Thyroid gland (tissue), 4 donors: ENCODE measurements around the gene INSM1. TPM values are rescaled to one million over a fixed set of nuclear protein-coding genes. Genes with fewer than 3 reads are reported as not detected.

ENCODE experiments used
- DNase-seq, 2 donors: peaks; one replicate each; pipeline ENCODE4 v3.0.0-alpha.2; 2019
- H3K27ac ChIP-seq, 3 donors: fragments of 200-600 bp; sonication (generic); 1 replicate in 2 of 3; 2 replicates in 1 of 3; pipeline ENCODE4 v1.5.1; 2016 to 2019; ENCODE audit warnings: mild to moderate bottlenecking in 1 of 3, moderate library complexity in 1 of 3
- H3K27me3 ChIP-seq: fragments of 200-600 bp; sonication (generic); one replicate; pipeline ENCODE4 v1.5.1; 2019
- H3K36me3 ChIP-seq, 2 donors: fragments of 200-600 bp; sonication (generic); one replicate each; pipeline ENCODE4 v1.5.1; 2016 to 2019
- H3K4me1 ChIP-seq, 2 donors: fragments of 200-600 bp; sonication (generic); one replicate each; pipeline ENCODE4 v1.5.1; 2017 to 2019
- H3K4me3 ChIP-seq, 3 donors: fragments of 200-600 bp; sonication (generic); replicated peaks in 1 of 3; 1 replicate in 2 of 3; 2 replicates in 1 of 3; pipeline ENCODE4 v1.5.1; 2016; ENCODE audit warnings: mild to moderate bottlenecking in 1 of 3
- H3K9me3 ChIP-seq: fragments of 200-600 bp; sonication (generic); one replicate; pipeline ENCODE4 v1.5.1; 2017
- POLR2A ChIP-seq, 2 donors: fragments of 450-650 bp; IDR thresholded peaks; one replicate each; pipeline ENCODE4 v1.6.1; 2017; ENCODE audit warnings: antibody characterized with exemption in 2 of 2, mild to moderate bottlenecking in 2 of 2, moderate library complexity in 1 of 2
- WGBS, 2 donors: methylation state at CpG; one replicate each; pipeline ENCODE4 v1.1.5; 2017; 5-methylcytosine and 5-hydroxymethylcytosine counted together
- intact Hi-C: fragments of 100-400 bp; cut with DNase I; formaldehyde crosslinking; loops from one replicate; pipeline ENCODE4 v1.15.1; 2023
- total RNA-seq, 4 donors: library from RNA; depleted of rRNA; stranded (reverse); fragments of >200 nt; gene quantifications; one replicate each; pipeline ENCODE4 v1.2.3, GENCODE V29; 2016
- TF ChIP-seq, protein P1 (sequence below), 6 experiments: fragments of 200-600 bp in 3 of 6; fragments of 450-650 bp in 3 of 6; sonication (generic) in 3 of 6; IDR thresholded peaks; one replicate each; pipeline ENCODE4 v1.5.1; 2016 to 2019; ENCODE audit warnings: antibody characterized with exemption in 6 of 6, mild to moderate bottlenecking in 2 of 6, inconsistent platforms in 1 of 6, moderate library complexity in 1 of 6

Gene INSM1
- total RNA-seq, 4 donors from 2014 or later, result 0.49 TPM; not detected in 3

DNA sequence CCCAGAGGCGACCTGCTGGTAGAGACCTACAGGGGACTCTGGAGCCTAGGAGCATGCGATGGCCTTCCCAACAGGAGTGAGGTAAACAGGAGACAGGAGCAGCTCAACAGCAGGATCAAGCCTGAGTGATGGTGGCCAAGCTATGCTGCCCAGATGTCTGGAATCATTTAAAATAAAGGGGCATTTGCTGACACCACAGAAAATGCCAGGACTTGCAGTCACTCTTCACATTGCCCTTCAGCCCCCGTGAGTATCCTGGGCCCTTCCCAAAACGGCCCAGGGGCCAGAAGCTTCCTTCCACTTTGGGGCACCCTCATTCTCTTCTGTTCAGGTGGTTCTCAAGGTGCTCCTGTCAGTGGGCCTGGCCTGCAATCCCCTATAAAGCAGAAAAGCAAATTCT lies 23.2 kb downstream of the INSM1 start:
- peaks cover 17 to 20% of the 10 kb centered on the region in 2 donors for H3K36me3 ChIP-seq
- no peak for DNase-seq
- no peak for TF ChIP-seq POLR2A (IDR thresholded peaks at IDR 0.05)
- TF ChIP-seq, protein P1, sequence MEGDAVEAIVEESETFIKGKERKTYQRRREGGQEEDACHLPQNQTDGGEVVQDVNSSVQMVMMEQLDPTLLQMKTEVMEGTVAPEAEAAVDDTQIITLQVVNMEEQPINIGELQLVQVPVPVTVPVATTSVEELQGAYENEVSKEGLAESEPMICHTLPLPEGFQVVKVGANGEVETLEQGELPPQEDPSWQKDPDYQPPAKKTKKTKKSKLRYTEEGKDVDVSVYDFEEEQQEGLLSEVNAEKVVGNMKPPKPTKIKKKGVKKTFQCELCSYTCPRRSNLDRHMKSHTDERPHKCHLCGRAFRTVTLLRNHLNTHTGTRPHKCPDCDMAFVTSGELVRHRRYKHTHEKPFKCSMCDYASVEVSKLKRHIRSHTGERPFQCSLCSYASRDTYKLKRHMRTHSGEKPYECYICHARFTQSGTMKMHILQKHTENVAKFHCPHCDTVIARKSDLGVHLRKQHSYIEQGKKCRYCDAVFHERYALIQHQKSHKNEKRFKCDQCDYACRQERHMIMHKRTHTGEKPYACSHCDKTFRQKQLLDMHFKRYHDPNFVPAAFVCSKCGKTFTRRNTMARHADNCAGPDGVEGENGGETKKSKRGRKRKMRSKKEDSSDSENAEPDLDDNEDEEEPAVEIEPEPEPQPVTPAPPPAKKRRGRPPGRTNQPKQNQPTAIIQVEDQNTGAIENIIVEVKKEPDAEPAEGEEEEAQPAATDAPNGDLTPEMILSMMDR (IDR thresholded peaks at IDR 0.05), result no peak
- H3K4me3 ChIP-seq, result no peak overlapping the region
- H3K9me3 ChIP-seq, result no peaks in the 10 kb centered on the region
- intact Hi-C loops, result no loop called here
- no peaks in the 10 kb centered on the region for H3K27me3 ChIP-seq
- H3K27ac ChIP-seq, result no peak overlapping the region
- 83 to 91% methylated on average over 4 of the region's 4 CpGs for WGBS, 2 donors
- peaks cover 5 to 20% of the 10 kb centered on the region in 2 donors for H3K4me1 ChIP-seq

DNA sequence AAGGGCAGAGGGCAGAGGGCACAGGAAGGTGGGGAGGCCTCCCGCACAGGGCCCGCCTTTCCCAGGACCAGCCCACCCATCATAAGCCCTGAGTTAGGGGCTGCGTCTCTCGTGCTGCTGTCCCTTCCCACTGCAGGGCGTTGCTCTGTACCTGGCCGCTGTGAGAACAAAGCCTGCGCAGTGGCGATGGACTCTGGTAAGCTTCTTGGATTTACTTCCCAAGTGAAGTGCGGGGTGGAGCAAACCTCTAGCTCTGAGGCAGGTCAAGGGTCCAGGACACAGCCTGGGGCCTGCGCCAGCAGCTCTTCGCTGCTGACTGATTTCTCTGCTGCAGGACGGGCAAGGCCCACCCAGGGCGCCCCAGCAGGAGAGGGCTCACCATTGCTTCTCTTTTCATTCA lies 23.9 kb downstream of the INSM1 start:
- Histone ChIP-seq H3K27me3 (no peaks in the 10 kb centered on the region), H3K9me3 (no peaks in the 10 kb centered on the region), H3K4me3 (no peak overlapping the region), H3K4me1 (peaks cover 1 to 14% of the 10 kb centered on the region in 2 donors), H3K27ac (no peak overlapping the region), H3K36me3 (peaks cover 17 to 20% of the 10 kb centered on the region in 2 donors)
- TF ChIP-seq POLR2A (IDR thresholded peaks at IDR 0.05), result no peak
- TF ChIP-seq, protein P1 (IDR thresholded peaks at IDR 0.05), result no peak
- WGBS, 2 donors, result 74 to 85% methylated on average over 7 to 8 of the region's 13 CpGs
- intact Hi-C loops, result no loop called here
- peak in 1 of 2 donors; percentile 38 for DNase-seq

DNA sequence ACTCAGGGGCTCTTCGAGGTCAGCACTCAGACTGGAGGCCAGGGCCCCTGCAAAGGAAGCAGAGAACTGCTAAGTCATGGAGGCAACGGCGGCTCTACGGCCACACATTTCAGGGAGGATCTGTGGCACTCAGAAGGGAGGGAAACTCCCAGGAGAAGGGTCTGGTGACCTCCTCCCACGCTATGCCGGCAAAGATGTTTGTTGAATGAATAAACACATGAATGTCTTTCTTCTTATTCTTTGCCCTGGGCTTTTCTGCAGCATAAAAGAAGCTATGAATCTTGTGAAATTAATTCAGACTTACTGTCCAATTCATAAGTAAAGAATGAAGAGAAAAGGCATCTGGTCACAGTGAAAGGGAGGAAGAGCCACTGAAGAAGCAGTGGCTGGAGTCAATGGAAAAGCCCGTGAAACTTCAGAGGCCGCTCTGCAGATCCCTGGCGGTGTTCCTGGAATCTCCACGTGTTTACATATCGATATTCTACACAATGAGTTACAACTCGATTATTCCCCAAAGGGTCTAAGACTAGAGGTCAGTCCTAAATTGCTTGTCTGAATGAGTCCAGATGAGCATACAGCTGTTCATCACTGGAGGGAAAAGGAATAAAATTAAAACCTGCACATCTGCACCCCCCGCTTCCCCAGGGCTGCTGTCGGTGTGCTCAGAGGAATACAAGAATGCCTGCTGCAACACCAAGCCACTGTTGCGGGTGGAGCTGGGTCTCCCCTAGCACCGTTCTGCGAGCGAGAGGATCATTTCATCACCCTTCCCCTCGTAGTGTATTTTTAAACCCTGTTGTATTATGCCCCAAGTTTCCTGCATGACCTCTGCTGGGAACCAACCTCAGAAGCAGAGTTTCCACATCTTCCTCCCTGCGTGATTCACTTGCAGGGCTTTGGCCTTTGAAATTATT lies 25.6 kb downstream of the INSM1 start:
- 83 to 86% methylated on average over 20 of the region's 20 CpGs for WGBS, 2 donors
- no peaks in the 10 kb centered on the region for H3K27me3 ChIP-seq
- peaks cover 17 to 23% of the 10 kb centered on the region in 2 donors for H3K36me3 ChIP-seq
- H3K4me3 ChIP-seq, result no peak overlapping the region
- intact Hi-C loops, result no loop called here
- H3K9me3 ChIP-seq, result no peaks in the 10 kb centered on the region
- H3K4me1 ChIP-seq, result peaks cover 0 to under 1% of the 10 kb centered on the region in 2 donors
- no peak for DNase-seq
- no peak for TF ChIP-seq POLR2A (IDR thresholded peaks at IDR 0.05)
- TF ChIP-seq, protein P1 (IDR thresholded peaks at IDR 0.05), result no peak
- H3K27ac ChIP-seq, result no peak overlapping the region

DNA sequence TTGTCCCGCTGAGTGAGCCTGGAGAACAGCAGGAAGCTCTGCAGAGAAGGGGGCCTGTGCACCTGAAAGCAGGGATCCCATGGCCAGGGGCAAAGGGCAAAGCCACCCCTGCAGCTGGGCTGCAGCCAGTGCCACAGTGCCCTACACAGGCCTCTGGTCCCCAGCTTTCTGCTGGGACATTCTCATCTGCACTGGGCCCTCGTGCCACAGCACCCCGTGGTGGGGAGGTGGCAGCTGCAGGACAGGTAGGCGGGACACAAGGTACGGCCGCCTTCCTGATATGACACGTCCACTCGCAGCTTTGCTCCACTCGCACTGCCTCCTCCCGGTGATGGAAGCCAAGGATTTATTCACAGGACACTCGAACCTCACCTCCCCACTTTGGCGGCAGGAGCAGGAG lies 27.2 kb downstream of the INSM1 start:
- Histone ChIP-seq H3K27ac (no peak overlapping the region), H3K27me3 (no peaks in the 10 kb centered on the region), H3K4me3 (no peak overlapping the region), H3K36me3 (peaks cover 17 to 23% of the 10 kb centered on the region in 2 donors), H3K4me1 (no peaks in the 10 kb centered on the region), H3K9me3 (no peaks in the 10 kb centered on the region)
- 96 to 98% methylated on average over 12 of the region's 12 CpGs for WGBS, 2 donors
- intact Hi-C loops, result no loop called here
- DNase-seq, result no peak
- no peak for TF ChIP-seq POLR2A (IDR thresholded peaks at IDR 0.05)
- TF ChIP-seq, protein P1 (IDR thresholded peaks at IDR 0.05), result no peak

DNA sequence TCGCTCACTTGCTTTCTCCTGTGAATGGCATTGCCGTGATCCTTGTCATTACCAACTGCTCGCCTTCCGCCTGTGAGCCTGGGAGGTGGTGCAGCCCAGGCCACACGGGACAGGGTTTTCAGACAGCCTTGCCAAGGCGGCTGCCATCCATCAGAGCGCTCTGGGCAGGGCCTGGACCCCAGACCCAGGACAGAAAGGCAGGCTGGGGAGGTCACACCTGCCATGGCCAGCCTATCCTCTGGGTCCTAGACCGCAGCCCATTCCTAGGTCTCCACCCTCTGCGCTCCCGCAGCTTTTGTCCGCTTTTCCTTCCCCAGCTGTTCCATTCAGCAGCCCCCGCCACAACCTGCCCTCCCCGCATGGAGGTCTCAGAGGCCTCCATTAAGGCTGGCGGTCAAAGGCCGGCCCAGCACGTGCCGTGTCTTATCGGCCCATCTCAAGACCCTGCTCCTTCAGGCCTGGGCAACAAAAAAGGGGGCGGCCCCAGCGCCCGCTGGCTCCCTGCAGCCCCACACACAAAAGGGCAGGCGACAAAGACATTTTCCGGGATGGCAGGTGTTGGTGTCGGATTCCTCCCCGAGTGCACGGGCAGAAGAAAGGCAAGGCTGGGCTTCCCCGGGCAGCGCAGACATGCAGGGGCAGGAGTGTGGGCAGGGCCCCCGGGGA lies 28.1 kb downstream of the INSM1 start:
- Histone ChIP-seq H3K36me3 (peaks cover 17 to 23% of the 10 kb centered on the region in 2 donors), H3K27me3 (no peaks in the 10 kb centered on the region), H3K9me3 (no peaks in the 10 kb centered on the region), H3K27ac (no peak overlapping the region), H3K4me3 (no peak overlapping the region), H3K4me1 (no peaks in the 10 kb centered on the region)
- TF ChIP-seq, protein P1 (IDR thresholded peaks at IDR 0.05), result no peak
- no peak for TF ChIP-seq POLR2A (IDR thresholded peaks at IDR 0.05)
- WGBS, 2 donors, result 91 to 93% methylated on average over 28 to 29 of the region's 29 CpGs
- DNase-seq, result no peak
- intact Hi-C loops, result no loop called here
